ENCODE results near the gene C9orf153. TPM values are rescaled to one million over a fixed set of nuclear protein-coding genes. Genes with fewer than 3 reads are reported as not detected.

C9orf153 gene
- polyA plus RNA-seq, 2 of the 4 experiments (the other 2 are of a cell fraction): 0.06 to 0.08 TPM

DNA sequence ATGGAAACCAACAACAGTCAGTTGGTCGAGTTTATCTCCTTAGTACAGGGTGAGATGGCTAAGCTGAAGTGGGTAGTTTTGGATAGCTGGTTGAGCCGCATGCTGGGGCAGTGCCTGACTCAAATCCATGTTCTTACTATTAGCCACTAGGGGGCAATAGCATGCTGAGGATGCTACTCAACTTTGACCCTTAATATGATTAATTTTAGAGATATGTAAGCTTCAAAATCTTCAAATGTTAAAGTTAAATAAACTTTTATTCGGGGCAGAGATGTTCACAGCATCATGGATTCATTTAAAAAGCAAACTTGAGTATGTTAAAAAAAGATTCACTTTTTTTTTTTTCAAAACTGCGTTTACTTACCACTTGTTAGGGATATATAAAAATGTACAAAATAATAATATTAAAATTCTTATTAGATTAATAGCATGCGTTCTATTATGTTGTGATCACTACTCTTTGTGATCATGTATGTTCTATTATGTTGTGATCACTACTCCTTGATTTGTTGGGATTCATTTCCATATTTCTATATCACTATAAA lies 57.0 kb downstream of the C9orf153 start:
- Histone ChIP-seq H3K27ac (no peak overlapping the region), H3K4me1 (no peaks in the 10 kb centered on the region), H3K4me2 (no peak overlapping the region), H3K4me3 (no peak overlapping the region), H3K9me3 (no peaks in the 10 kb centered on the region)
- POLR2A ChIA-PET: no interaction called here
- ATAC-seq (peak; percentile 95 to 97), DNase-seq (ENCODE audit: low read depth in 1 of 2, low spot score in 1 of 2) (peak; percentile 60 to 64), FAIRE-seq (peak; percentile 23)
- CTCF ChIA-PET: interaction anchor here (0.5 to 3.3 kb wide), 50 partner anchors 8 to 1727 kb away, joined by 3 to 26 read pairs (median 4); partner anchors contain the start of genes GOLM1 and ISCA1
- WGBS (ENCODE audit: missing lambda C conversion rate): 22% methylated on average over 5 of the region's 5 CpGs
- TF ChIP-seq CBX8 (IDR thresholded peaks at IDR 0.05) (no peak), RAD21 (conservative IDR thresholded peaks at IDR 0.05 in 1 of 2, IDR thresholded peaks at IDR 0.05 in 1 of 2) (peak; percentile 76 to 80), HES2 (IDR thresholded peaks at IDR 0.05) (no peak), CTCF (IDR thresholded peaks at IDR 0.05) (peak; percentile 84), SMC3 (IDR thresholded peaks at IDR 0.05) (peak; percentile 60), ZFP36 (IDR thresholded peaks at IDR 0.05; ENCODE audit: borderline replicate concordance, partially characterized antibody) (no peak), ATOH8 (CRISPR knock-in tag; IDR thresholded peaks at IDR 0.05; ENCODE audit: low read depth) (no peak)

DNA sequence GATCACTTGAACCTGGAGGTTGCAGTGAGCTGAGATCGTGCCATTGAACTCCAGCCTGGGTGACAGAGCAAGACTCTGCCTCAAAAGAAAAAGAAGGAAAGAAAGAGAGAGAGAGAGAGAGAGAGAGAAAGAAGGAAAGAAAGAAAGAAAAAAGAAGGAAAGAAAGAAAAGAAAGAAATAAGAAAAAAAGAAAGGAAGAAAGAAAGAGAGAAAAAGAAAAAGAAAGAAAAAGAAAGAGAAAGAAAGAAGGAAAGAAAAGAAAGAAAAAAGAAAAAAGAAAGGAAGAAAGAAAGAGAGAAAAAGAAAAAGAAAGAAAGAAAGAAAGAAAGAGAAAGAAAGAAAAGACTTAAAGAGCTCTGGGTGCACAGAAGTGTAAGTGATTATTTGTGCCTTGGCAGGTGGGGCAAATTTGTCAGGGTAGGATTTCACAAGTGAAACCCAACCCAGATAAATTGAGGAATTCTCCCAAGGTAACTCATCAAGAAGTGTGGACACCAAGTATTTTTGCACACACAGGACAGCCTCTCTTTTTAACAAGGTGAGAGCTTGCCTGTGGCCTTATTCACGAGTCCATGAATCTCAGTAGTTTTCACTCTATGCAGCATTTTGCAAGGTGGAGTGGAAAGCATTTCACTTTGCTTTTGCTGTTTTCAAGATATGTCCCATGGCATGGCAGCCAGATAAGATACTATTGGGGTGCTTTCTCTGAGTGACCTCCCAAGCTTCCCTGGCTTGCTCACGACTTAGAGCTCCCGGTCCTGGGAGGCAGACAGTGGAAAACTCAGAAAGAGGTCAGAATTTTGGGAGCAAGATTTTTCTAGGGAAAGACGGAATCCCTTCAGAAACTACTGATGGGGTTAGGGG lies 57.8 kb downstream of the C9orf153 start:
- no peaks in the 10 kb centered on the region for H3K4me1 ChIP-seq
- DNase-seq (ENCODE audit: low read depth in 1 of 2, low spot score in 1 of 2) (no peak), FAIRE-seq (peak; percentile 84), ATAC-seq (peak; percentile 67 to 75; a peak in 4 of 6 replicates)
- H3K9me3 ChIP-seq: no peaks in the 10 kb centered on the region
- 74% methylated on average over 5 of the region's 5 CpGs for WGBS (ENCODE audit: missing lambda C conversion rate)
- H3K4me3 ChIP-seq: no peak overlapping the region
- ChIA-PET POLR2A (no interaction called here), CTCF (interaction anchor here (0.5 to 3.3 kb wide), 45 partner anchors 9 to 1726 kb away, joined by 3 to 26 read pairs (median 5); partner anchors contain the start of genes GOLM1 and ISCA1)
- no peak overlapping the region for H3K4me2 ChIP-seq
- TF ChIP-seq REST (IDR thresholded peaks at IDR 0.05) (no peak), HOXB13 (CRISPR knock-in tag; IDR thresholded peaks at IDR 0.05; ENCODE audit: low read depth) (no peak), RNF2 (IDR thresholded peaks at IDR 0.05; ENCODE audit: borderline replicate concordance, low read depth) (no peak), CHD2 (IDR thresholded peaks at IDR 0.05; ENCODE audit: low read length, partially characterized antibody) (no peak), CHD4 (IDR thresholded peaks at IDR 0.05; ENCODE audit: borderline replicate concordance) (no peak), EP300 (IDR thresholded peaks at IDR 0.05) (no peak), ZC3H11A (IDR thresholded peaks at IDR 0.05) (no peak)
- no peak overlapping the region for H3K27ac ChIP-seq
